Breast epithelium (tissue), 3 donors: ENCODE results near the gene ISCU.

Experiments used
- POLR2A ChIP-seq: fragments of 450-650 bp; IDR thresholded peaks from one replicate; pipeline ENCODE4 v1.6.1; 2016; ENCODE audit warnings: antibody characterized with exemption, mild to moderate bottlenecking, moderate library complexity
- TF ChIP-seq, protein P1 (sequence below), 3 donors: fragments of 450-650 bp; IDR thresholded peaks; one replicate each; pipeline ENCODE4 v1.5.1; 2016 to 2017; ENCODE audit warnings: antibody characterized with exemption in 3 of 3, mild to moderate bottlenecking in 3 of 3, moderate library complexity in 3 of 3

DNA sequence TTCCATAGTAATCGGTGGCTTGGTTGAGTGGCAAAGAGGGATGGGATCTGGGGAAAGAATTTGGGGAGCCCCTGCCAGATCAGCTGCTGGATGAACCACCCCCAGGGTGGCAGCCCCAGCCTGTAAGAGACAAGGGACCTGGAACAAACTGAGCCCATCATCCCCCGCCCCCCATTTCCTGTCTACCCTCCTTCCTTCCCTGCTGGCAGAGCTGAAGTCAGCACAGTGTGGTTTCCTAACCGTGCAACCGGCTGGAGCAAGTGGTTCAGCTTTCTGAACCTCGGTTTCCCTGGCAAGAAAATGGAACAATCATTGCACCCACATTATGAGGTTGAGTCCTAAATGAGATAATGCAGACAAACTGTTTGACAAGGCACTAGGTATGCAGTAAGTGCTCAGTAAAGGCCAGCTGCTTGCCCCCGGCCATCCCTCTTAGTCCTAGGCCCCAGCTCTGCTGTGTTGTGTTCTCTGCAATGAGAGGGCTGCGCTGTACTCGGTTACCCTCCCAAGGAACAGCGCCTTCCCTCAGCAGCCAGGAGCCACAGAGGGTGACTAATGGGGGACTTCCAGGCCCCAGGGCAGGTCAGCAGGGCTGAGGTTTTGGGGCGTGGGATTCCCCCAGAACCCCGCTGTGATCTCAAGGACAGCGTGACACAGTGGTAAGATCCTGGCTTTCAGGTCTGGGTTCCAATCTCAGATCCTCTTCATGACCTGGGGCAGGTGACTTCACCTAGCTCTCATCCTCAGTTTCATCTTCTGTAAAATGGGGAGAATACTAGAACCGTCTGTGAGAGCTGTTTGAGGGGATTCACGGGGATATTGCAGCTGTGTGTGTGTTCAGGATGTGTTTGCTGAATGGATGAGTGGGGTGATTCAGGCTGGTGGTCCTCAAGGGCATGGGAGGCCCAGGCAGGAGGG, 54.8 kb downstream of the ISCU start:
- no peak for TF ChIP-seq POLR2A
- TF ChIP-seq, protein P1, sequence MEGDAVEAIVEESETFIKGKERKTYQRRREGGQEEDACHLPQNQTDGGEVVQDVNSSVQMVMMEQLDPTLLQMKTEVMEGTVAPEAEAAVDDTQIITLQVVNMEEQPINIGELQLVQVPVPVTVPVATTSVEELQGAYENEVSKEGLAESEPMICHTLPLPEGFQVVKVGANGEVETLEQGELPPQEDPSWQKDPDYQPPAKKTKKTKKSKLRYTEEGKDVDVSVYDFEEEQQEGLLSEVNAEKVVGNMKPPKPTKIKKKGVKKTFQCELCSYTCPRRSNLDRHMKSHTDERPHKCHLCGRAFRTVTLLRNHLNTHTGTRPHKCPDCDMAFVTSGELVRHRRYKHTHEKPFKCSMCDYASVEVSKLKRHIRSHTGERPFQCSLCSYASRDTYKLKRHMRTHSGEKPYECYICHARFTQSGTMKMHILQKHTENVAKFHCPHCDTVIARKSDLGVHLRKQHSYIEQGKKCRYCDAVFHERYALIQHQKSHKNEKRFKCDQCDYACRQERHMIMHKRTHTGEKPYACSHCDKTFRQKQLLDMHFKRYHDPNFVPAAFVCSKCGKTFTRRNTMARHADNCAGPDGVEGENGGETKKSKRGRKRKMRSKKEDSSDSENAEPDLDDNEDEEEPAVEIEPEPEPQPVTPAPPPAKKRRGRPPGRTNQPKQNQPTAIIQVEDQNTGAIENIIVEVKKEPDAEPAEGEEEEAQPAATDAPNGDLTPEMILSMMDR (IDR thresholded peaks at IDR 0.05), result no peak
